KMS-11 (cell line): ENCODE measurements around the gene ZMYND8.

ENCODE experiments used
- H2AFZ ChIP-seq: fragments of 200-600 bp; sonication (generic); 2 replicates; pipeline ENCODE4 v1.6.1; 2016; ENCODE audit warnings: antibody characterized with exemption, mixed run types, low read depth
- H3K27ac ChIP-seq: fragments of 200-600 bp; sonication (generic); 2 replicates; pipeline ENCODE4 v1.6.1; 2016; ENCODE audit warnings: mild to moderate bottlenecking, mixed run types
- H3K27me3 ChIP-seq: fragments of 200-600 bp; sonication (generic); 2 replicates; pipeline ENCODE4 v1.6.1; 2017; ENCODE audit warnings: mild to moderate bottlenecking, low read depth, mixed run types, moderate library complexity; ENCODE audit not compliant: insufficient read depth
- H3K36me3 ChIP-seq: fragments of 200-600 bp; sonication (generic); 2 replicates; pipeline ENCODE4 v1.6.1; 2017; ENCODE audit warnings: mild to moderate bottlenecking, mixed run types; ENCODE audit not compliant: insufficient read depth
- H3K4me1 ChIP-seq: fragments of 200-600 bp; sonication (generic); 2 replicates; pipeline ENCODE4 v1.6.1; 2016; ENCODE audit warnings: mild to moderate bottlenecking, low read depth, mixed run types; ENCODE audit not compliant: poor library complexity, severe bottlenecking
- H3K4me2 ChIP-seq: fragments of 200-600 bp; sonication (generic); 2 replicates; pipeline ENCODE4 v1.7.0; 2016; ENCODE audit warnings: mild to moderate bottlenecking, mixed run types
- H3K4me3 ChIP-seq: fragments of 200-600 bp; sonication (generic); IDR thresholded peaks from 2 replicates; pipeline ENCODE4 v1.6.1; 2017; ENCODE audit warnings: low read depth, low read length, mixed read lengths; ENCODE audit not compliant: insufficient read depth
- H3K79me2 ChIP-seq: fragments of 200-600 bp; sonication (generic); 2 replicates; pipeline ENCODE4 v1.6.1; 2016; ENCODE audit warnings: low read depth, mixed run types; ENCODE audit not compliant: insufficient read depth
- H3K9ac ChIP-seq: fragments of 200-600 bp; sonication (generic); 2 replicates; pipeline ENCODE4 v1.6.1; 2016; ENCODE audit warnings: mild to moderate bottlenecking, mixed run types
- H4K20me1 ChIP-seq: fragments of 200-600 bp; sonication (generic); 2 replicates; pipeline ENCODE4 v1.6.1; 2016; ENCODE audit warnings: mild to moderate bottlenecking, mixed run types; ENCODE audit not compliant: insufficient read depth
- TF ChIP-seq, protein P1 (sequence below): fragments of 200-600 bp; sonication (generic); conservative IDR thresholded peaks from 2 replicates; pipeline ENCODE4 v1.6.1; 2017; ENCODE audit warnings: low read depth, mild to moderate bottlenecking, antibody characterized with exemption, low read length, moderate library complexity, mixed read lengths

The ZMYND8 gene

DNA sequence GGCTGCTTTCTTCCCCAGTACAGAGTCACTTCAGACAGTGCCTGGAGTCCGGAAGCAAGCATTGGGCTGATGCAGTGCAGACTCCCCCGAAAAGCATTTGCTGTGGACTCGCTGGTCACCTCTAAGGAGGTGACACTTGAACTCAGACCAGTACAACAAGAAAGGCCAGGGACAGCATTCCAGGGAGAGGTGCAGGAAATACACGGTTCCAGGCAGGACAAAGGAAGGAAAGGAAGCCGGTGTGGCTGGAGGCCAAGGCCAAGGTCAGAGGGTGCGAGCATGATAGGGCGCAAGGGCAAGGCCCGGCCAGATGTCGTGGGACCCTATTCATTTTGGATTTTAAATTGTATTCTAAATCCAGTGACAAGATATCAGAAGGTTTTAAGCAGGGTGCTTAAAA, 160.9 kb downstream of the ZMYND8 start:
- Histone ChIP-seq H3K4me1 (peaks cover 18% of the 10 kb centered on the region), H4K20me1 (no peaks in the 10 kb centered on the region), H3K9ac (no peak overlapping the region), H3K27ac (no peak overlapping the region), H3K4me3 (no peak overlapping the region), H2AFZ (no peak overlapping the region), H3K27me3 (no peaks in the 10 kb centered on the region), H3K36me3 (no peaks in the 10 kb centered on the region), H3K4me2 (no peak overlapping the region), H3K79me2 (no peaks in the 10 kb centered on the region)
- TF ChIP-seq, protein P1, sequence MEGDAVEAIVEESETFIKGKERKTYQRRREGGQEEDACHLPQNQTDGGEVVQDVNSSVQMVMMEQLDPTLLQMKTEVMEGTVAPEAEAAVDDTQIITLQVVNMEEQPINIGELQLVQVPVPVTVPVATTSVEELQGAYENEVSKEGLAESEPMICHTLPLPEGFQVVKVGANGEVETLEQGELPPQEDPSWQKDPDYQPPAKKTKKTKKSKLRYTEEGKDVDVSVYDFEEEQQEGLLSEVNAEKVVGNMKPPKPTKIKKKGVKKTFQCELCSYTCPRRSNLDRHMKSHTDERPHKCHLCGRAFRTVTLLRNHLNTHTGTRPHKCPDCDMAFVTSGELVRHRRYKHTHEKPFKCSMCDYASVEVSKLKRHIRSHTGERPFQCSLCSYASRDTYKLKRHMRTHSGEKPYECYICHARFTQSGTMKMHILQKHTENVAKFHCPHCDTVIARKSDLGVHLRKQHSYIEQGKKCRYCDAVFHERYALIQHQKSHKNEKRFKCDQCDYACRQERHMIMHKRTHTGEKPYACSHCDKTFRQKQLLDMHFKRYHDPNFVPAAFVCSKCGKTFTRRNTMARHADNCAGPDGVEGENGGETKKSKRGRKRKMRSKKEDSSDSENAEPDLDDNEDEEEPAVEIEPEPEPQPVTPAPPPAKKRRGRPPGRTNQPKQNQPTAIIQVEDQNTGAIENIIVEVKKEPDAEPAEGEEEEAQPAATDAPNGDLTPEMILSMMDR: no peak

- Histone ChIP-seq H3K27ac (no peak overlapping the region), H2AFZ (no peak overlapping the region), H3K27me3 (no peaks in the 10 kb centered on the region), H3K4me1 (peaks cover 6% of the 10 kb centered on the region), H4K20me1 (no peaks in the 10 kb centered on the region), H3K79me2 (no peaks in the 10 kb centered on the region), H3K4me2 (no peak overlapping the region), H3K36me3 (peaks cover 11% of the 10 kb centered on the region; the same call in 1 of the 2 replicates), H3K9ac (no peak overlapping the region), H3K4me3 (no peak overlapping the region)
- TF ChIP-seq, protein P1: no peak
These were observed 164.5 kb downstream of the ZMYND8 start for GRCh38 chr20:47191956-47192355.

DNA sequence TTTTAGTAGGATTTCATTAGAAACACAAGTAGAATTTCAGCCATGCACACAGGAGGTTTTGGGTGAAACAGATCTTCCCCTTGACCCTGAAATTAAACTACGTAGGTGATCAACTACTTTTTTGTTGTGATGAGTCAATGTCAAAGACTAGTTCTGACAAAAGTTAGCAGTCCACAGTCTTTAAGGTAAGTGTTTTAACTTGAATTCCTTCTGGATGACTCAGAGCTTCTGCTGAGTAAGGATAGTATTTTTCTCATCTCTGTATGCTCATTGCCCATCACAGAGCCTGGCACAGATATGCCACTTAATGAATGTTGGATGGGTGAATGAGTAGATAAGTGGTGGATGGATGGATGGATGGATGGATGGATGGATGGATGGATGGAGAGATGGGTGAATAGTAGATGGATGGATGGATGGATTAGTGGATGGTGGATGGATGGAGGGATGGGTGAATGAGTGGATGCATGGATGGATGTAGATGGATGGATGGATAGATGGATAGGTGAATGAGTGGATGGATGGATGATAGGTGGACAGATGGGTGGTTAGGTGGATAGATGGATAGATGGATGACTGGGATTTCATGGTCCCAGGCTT, 165.3 kb downstream of the ZMYND8 start:
- H3K27ac ChIP-seq: no peak overlapping the region
- no peaks in the 10 kb centered on the region for H3K27me3 ChIP-seq
- H3K4me3 ChIP-seq: no peak overlapping the region
- no peaks in the 10 kb centered on the region for H4K20me1 ChIP-seq
- H2AFZ ChIP-seq: no peak overlapping the region
- TF ChIP-seq, protein P1: no peak
- no peak overlapping the region for H3K9ac ChIP-seq
- no peaks in the 10 kb centered on the region for H3K79me2 ChIP-seq
- peaks cover 6% of the 10 kb centered on the region for H3K4me1 ChIP-seq
- H3K4me2 ChIP-seq: no peak overlapping the region
- peaks cover 11% of the 10 kb centered on the region; the same call in 1 of the 2 replicates for H3K36me3 ChIP-seq

DNA sequence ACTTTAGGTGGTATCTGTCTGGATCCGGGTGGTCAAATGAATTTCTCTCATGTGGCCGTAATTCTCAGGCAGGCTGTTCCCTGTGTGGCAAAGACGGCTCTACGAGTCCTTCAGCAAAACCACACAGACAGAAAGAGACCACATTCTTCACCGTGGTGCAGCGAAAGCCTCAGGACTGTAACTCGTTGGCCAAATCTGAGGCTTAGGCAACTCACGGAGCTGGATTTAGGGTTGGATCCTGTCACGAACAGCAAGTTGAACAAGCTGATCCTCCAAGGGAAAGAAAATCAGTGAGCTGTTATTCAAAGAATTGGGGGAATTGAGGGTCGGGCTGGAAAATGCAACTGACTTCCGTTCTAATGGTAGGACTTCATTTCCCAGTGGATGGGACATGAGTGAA, 167.4 kb downstream of the ZMYND8 start:
- no peak overlapping the region for H3K9ac ChIP-seq
- TF ChIP-seq, protein P1: no peak

More for the DNA sequence above, 167.4 kb downstream of the ZMYND8 start:
- Histone ChIP-seq H3K4me1 (peaks cover 6% of the 10 kb centered on the region), H3K4me3 (no peak overlapping the region), H3K4me2 (no peak overlapping the region), H3K27me3 (no peaks in the 10 kb centered on the region), H2AFZ (no peak overlapping the region), H3K27ac (no peak overlapping the region), H3K79me2 (no peaks in the 10 kb centered on the region), H3K36me3 (peaks cover 11% of the 10 kb centered on the region; the same call in 1 of the 2 replicates), H4K20me1 (no peaks in the 10 kb centered on the region)
